Suprapubic skin (tissue), 3 donors: ENCODE results near the gene SF3A1.

Source experiments
- CTCF ChIP-seq, 2 donors: fragments of 200-600 bp in 1 of 2; fragments of 450-650 bp in 1 of 2; sonication (generic) in 1 of 2; IDR thresholded peaks; one replicate each; pipeline ENCODE4 v1.5.1; 2016 to 2019; ENCODE audit warnings: antibody characterized with exemption in 2 of 2, mild to moderate bottlenecking in 1 of 2, moderate library complexity in 1 of 2
- POLR2A ChIP-seq, 2 donors: fragments of 450-650 bp; IDR thresholded peaks; one replicate each; pipeline ENCODE4 v1.6.1; 2017; ENCODE audit warnings: antibody characterized with exemption in 2 of 2, mild to moderate bottlenecking in 2 of 2, moderate library complexity in 2 of 2

DNA sequence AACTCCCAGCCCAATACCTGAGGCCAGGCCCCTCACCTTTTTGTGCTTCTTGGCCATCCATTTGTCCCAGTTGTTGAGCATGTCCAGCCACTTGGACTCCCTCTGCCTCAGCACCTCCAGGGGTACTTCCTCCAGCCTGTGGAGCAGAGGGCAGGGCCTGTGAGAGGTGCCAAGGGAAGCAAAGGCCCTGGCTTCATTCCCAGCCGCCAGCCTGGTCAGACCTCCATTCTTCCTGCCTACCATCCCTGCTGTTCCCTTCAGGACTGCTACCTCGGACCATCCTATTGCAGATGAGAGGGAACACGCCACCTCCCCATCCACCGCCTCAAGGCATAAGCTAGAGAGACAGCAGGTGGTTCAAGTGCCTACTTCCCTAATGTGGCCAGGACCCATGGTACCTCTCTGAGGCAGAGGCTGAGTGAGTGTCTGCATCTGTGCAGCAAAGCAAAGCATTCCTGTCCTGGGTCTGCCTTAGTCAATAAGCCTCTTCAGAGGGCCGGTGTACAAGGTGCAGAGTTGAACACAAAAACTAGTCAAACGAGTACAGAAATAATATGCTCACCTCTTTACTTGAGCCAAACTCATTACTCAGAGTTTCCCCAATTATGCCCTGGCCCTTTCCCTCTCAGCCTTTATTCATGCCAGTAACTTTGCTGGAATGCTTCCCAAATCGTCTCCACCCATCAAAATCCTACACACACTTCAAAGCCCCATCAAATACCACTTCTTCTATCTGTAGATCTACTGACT lies 52.0 kb downstream of the SF3A1 start:
- TF ChIP-seq CTCF (IDR thresholded peaks at IDR 0.05) (no peak), POLR2A (IDR thresholded peaks at IDR 0.05) (no peak)
